ENCODE measurements around the gene KRT6A. TPM values are rescaled to one million over a fixed set of nuclear protein-coding genes. Genes with fewer than 3 reads are reported as not detected.

KRT6A gene
- total and polyA plus RNA-seq, 2 donors = 14.4 to 671 TPM

- WGBS = 84% methylated on average over 10 of the region's 10 CpGs
- no peaks in the 10 kb centered on the region for H3K9me3 ChIP-seq (ENCODE audit: control insufficient read depth in 2 of 2, insufficient read depth in 1 of 2, low read length in 1 of 2)
- H3K27ac ChIP-seq (ENCODE audit: low read depth in 1 of 2, low read length in 1 of 2) = no peak overlapping the region
- peaks cover 0 to 4% of the 10 kb centered on the region in 2 donors for H3K27me3 ChIP-seq (ENCODE audit: control insufficient read depth in 2 of 2, insufficient read depth in 1 of 2, low read length in 1 of 2)
- no peak overlapping the region for H3K4me3 ChIP-seq (ENCODE audit: low read length in 2 of 2)
- H3K36me3 ChIP-seq (ENCODE audit: control insufficient read depth in 2 of 2, insufficient read depth in 2 of 2, low read length in 1 of 2) = no peaks in the 10 kb centered on the region
- no peak for DNase-seq (ENCODE audit: low read depth in 6 of 9, low spot score in 9 of 9)
- H3K4me1 ChIP-seq (ENCODE audit: control insufficient read depth in 2 of 2, insufficient read depth in 2 of 2, low read length in 2 of 2) = no peaks in the 10 kb centered on the region
Observed at GRCh38 chr12:52444647-52445595, 48.1 kb downstream of the KRT6A start.

- DNase-seq (ENCODE audit: low read depth in 6 of 9, low spot score in 9 of 9) = no peak
- H3K4me1 ChIP-seq (ENCODE audit: control insufficient read depth in 2 of 2, insufficient read depth in 2 of 2, low read length in 2 of 2) = no peaks in the 10 kb centered on the region
- H3K9me3 ChIP-seq (ENCODE audit: control insufficient read depth in 2 of 2, insufficient read depth in 1 of 2, low read length in 1 of 2) = no peaks in the 10 kb centered on the region
- H3K36me3 ChIP-seq (ENCODE audit: control insufficient read depth in 2 of 2, insufficient read depth in 2 of 2, low read length in 1 of 2) = no peaks in the 10 kb centered on the region
- H3K27ac ChIP-seq (ENCODE audit: low read depth in 1 of 2, low read length in 1 of 2) = no peak overlapping the region
- H3K27me3 ChIP-seq (ENCODE audit: control insufficient read depth in 2 of 2, insufficient read depth in 1 of 2, low read length in 1 of 2) = peaks cover 0 to 4% of the 10 kb centered on the region in 2 donors
- no peak overlapping the region for H3K4me3 ChIP-seq (ENCODE audit: low read length in 2 of 2)
- WGBS = 96% methylated on average over 3 of the region's 3 CpGs
Observed at GRCh38 chr12:52443966-52444365, 49.1 kb downstream of the KRT6A start.

- H3K9me3 ChIP-seq (ENCODE audit: control insufficient read depth in 2 of 2, insufficient read depth in 1 of 2, low read length in 1 of 2) = no peaks in the 10 kb centered on the region
- no peak overlapping the region for H3K27ac ChIP-seq (ENCODE audit: low read depth in 1 of 2, low read length in 1 of 2)
- DNase-seq (ENCODE audit: low read depth in 6 of 9, low spot score in 9 of 9) = no peak
- WGBS = 51% methylated on average over 6 of the region's 6 CpGs
- H3K4me3 ChIP-seq (ENCODE audit: low read length in 2 of 2) = no peak overlapping the region
- no peaks in the 10 kb centered on the region for H3K4me1 ChIP-seq (ENCODE audit: control insufficient read depth in 2 of 2, insufficient read depth in 2 of 2, low read length in 2 of 2)
- H3K27me3 ChIP-seq (ENCODE audit: control insufficient read depth in 2 of 2, insufficient read depth in 1 of 2, low read length in 1 of 2) = peaks cover 0 to 5% of the 10 kb centered on the region in 2 donors
- H3K36me3 ChIP-seq (ENCODE audit: control insufficient read depth in 2 of 2, insufficient read depth in 2 of 2, low read length in 1 of 2) = no peaks in the 10 kb centered on the region
Observed at GRCh38 chr12:52442600-52443061, 50.4 kb downstream of the KRT6A start.

GRCh38 chr12:52441320-52441911 is 51.6 kb downstream of the KRT6A start:
- H3K27me3 ChIP-seq (ENCODE audit: control insufficient read depth in 2 of 2, insufficient read depth in 1 of 2, low read length in 1 of 2) = peaks cover 0 to 6% of the 10 kb centered on the region in 2 donors
- WGBS = 78% methylated on average over 9 of the region's 9 CpGs

GRCh38 chr12:52440821-52441319 is 52.2 kb downstream of the KRT6A start:
- Histone ChIP-seq H3K4me1 (ENCODE audit: control insufficient read depth in 2 of 2, insufficient read depth in 2 of 2, low read length in 2 of 2) (no peaks in the 10 kb centered on the region), H3K36me3 (ENCODE audit: control insufficient read depth in 2 of 2, insufficient read depth in 2 of 2, low read length in 1 of 2) (no peaks in the 10 kb centered on the region), H3K4me3 (ENCODE audit: low read length in 2 of 2) (no peak overlapping the region), H3K9me3 (ENCODE audit: control insufficient read depth in 2 of 2, insufficient read depth in 1 of 2, low read length in 1 of 2) (no peaks in the 10 kb centered on the region), H3K27me3 (ENCODE audit: control insufficient read depth in 2 of 2, insufficient read depth in 1 of 2, low read length in 1 of 2) (peaks cover 0 to 6% of the 10 kb centered on the region in 2 donors), H3K27ac (ENCODE audit: low read depth in 1 of 2, low read length in 1 of 2) (no peak overlapping the region)
- 94% methylated on average over 5 of the region's 5 CpGs for WGBS
- no peak for DNase-seq (ENCODE audit: low read depth in 6 of 9, low spot score in 9 of 9)

More at GRCh38 chr12:52441320-52441911, 51.6 kb downstream of the KRT6A start:
- Histone ChIP-seq H3K4me3 (ENCODE audit: low read length in 2 of 2) (no peak overlapping the region), H3K36me3 (ENCODE audit: control insufficient read depth in 2 of 2, insufficient read depth in 2 of 2, low read length in 1 of 2) (no peaks in the 10 kb centered on the region), H3K9me3 (ENCODE audit: control insufficient read depth in 2 of 2, insufficient read depth in 1 of 2, low read length in 1 of 2) (no peaks in the 10 kb centered on the region), H3K4me1 (ENCODE audit: control insufficient read depth in 2 of 2, insufficient read depth in 2 of 2, low read length in 2 of 2) (no peaks in the 10 kb centered on the region), H3K27ac (ENCODE audit: low read depth in 1 of 2, low read length in 1 of 2) (no peak overlapping the region)
- DNase-seq (ENCODE audit: low read depth in 6 of 9, low spot score in 9 of 9) = no peak

GRCh38 chr12:52439845-52440244 is 53.2 kb downstream of the KRT6A start:
- Histone ChIP-seq H3K36me3 (ENCODE audit: control insufficient read depth in 2 of 2, insufficient read depth in 2 of 2, low read length in 1 of 2) (no peaks in the 10 kb centered on the region), H3K4me1 (ENCODE audit: control insufficient read depth in 2 of 2, insufficient read depth in 2 of 2, low read length in 2 of 2) (no peaks in the 10 kb centered on the region), H3K9me3 (ENCODE audit: control insufficient read depth in 2 of 2, insufficient read depth in 1 of 2, low read length in 1 of 2) (no peaks in the 10 kb centered on the region), H3K4me3 (ENCODE audit: low read length in 2 of 2) (no peak overlapping the region), H3K27ac (ENCODE audit: low read depth in 1 of 2, low read length in 1 of 2) (no peak overlapping the region), H3K27me3 (ENCODE audit: control insufficient read depth in 2 of 2, insufficient read depth in 1 of 2, low read length in 1 of 2) (peaks cover 0 to 6% of the 10 kb centered on the region in 2 donors)
- DNase-seq (ENCODE audit: low read depth in 6 of 9, low spot score in 9 of 9) = no peak
- 77% methylated on average over 2 of the region's 2 CpGs for whole genome bisulfite sequencing

GRCh38 chr12:52439420-52439819 is 53.6 kb downstream of the KRT6A start:
- WGBS = 85% methylated on average over 8 of the region's 8 CpGs
- H3K9me3 ChIP-seq (ENCODE audit: control insufficient read depth in 2 of 2, insufficient read depth in 1 of 2, low read length in 1 of 2) = no peaks in the 10 kb centered on the region
- no peak for DNase-seq (ENCODE audit: low read depth in 6 of 9, low spot score in 9 of 9)
- no peaks in the 10 kb centered on the region for H3K4me1 ChIP-seq (ENCODE audit: control insufficient read depth in 2 of 2, insufficient read depth in 2 of 2, low read length in 2 of 2)
- no peaks in the 10 kb centered on the region for H3K36me3 ChIP-seq (ENCODE audit: control insufficient read depth in 2 of 2, insufficient read depth in 2 of 2, low read length in 1 of 2)
- H3K27me3 ChIP-seq (ENCODE audit: control insufficient read depth in 2 of 2, insufficient read depth in 1 of 2, low read length in 1 of 2) = peaks cover 0 to 6% of the 10 kb centered on the region in 2 donors
- no peak overlapping the region for H3K4me3 ChIP-seq (ENCODE audit: low read length in 2 of 2)
- H3K27ac ChIP-seq (ENCODE audit: low read depth in 1 of 2, low read length in 1 of 2) = no peak overlapping the region

- Histone ChIP-seq H3K27ac (ENCODE audit: low read depth in 1 of 2, low read length in 1 of 2) (no peak overlapping the region), H3K4me1 (ENCODE audit: control insufficient read depth in 2 of 2, insufficient read depth in 2 of 2, low read length in 2 of 2) (no peaks in the 10 kb centered on the region), H3K27me3 (ENCODE audit: control insufficient read depth in 2 of 2, insufficient read depth in 1 of 2, low read length in 1 of 2) (peaks cover 0 to 6% of the 10 kb centered on the region in 2 donors), H3K9me3 (ENCODE audit: control insufficient read depth in 2 of 2, insufficient read depth in 1 of 2, low read length in 1 of 2) (no peaks in the 10 kb centered on the region), H3K4me3 (ENCODE audit: low read length in 2 of 2) (no peak overlapping the region), H3K36me3 (ENCODE audit: control insufficient read depth in 2 of 2, insufficient read depth in 2 of 2, low read length in 1 of 2) (no peaks in the 10 kb centered on the region)
- WGBS = 89% methylated on average over 8 of the region's 8 CpGs
- no peak for DNase-seq (ENCODE audit: low read depth in 6 of 9, low spot score in 9 of 9)
Observed at GRCh38 chr12:52438305-52439301, 54.5 kb downstream of the KRT6A start.
